ENCODE results near the gene SLC38A5. TPM values are rescaled to one million over a fixed set of nuclear protein-coding genes. Genes with fewer than 3 reads are reported as not detected.

The SLC38A5 gene
- total RNA-seq, 1 donor from 2014 or later: 2.3 TPM

Small RNAs within 50 kb of the gene (small RNA-seq; reads per million reads assigned to genes)
- not detected for gene AL606490.4

Other genes with a start within 250 kb of the SLC38A5 start
- not detected in 2 replicates for gene SSX1, start 214.9 kb downstream of the SLC38A5 start, total RNA-seq (ENCODE audit: low replicate concordance)
- gene SSX3, start 113.6 kb downstream of the SLC38A5 start, total RNA-seq (ENCODE audit: low replicate concordance): not detected in 2 replicates
- gene SSX4, start 86.7 kb downstream of the SLC38A5 start, total RNA-seq (ENCODE audit: low replicate concordance): not detected in 2 replicates
- not detected in 2 replicates for gene SSX4B, start 58.3 kb downstream of the SLC38A5 start, total RNA-seq (ENCODE audit: low replicate concordance)
- 32.2 and 45.2 TPM in 2 replicates for gene FTSJ1, start 5.9 kb upstream of the SLC38A5 start, total RNA-seq (ENCODE audit: low replicate concordance)
- 10.8 and 21.2 TPM in 2 replicates for gene PORCN, start 38.7 kb upstream of the SLC38A5 start, total RNA-seq (ENCODE audit: low replicate concordance)
- gene EBP, start 51.5 kb upstream of the SLC38A5 start, total RNA-seq (ENCODE audit: low replicate concordance): 74.6 and 95.4 TPM in 2 replicates
- gene TBC1D25, start 69.5 kb upstream of the SLC38A5 start, total RNA-seq (ENCODE audit: low replicate concordance): 1.5 and 3.1 TPM in 2 replicates
- gene RBM3, start 104.2 kb upstream of the SLC38A5 start, total RNA-seq (ENCODE audit: low replicate concordance): 101 and 130 TPM in 2 replicates
- gene WDR13, start 127.2 kb upstream of the SLC38A5 start, total RNA-seq (ENCODE audit: low replicate concordance): 20.9 and 39.0 TPM in 2 replicates
- 0.37 TPM in 1 of 2 replicates, not detected in the other for gene WAS, start 213.5 kb upstream of the SLC38A5 start, total RNA-seq (ENCODE audit: low replicate concordance)
- 9.4 and 13.9 TPM in 2 replicates for gene SUV39H1, start 226.5 kb upstream of the SLC38A5 start, total RNA-seq (ENCODE audit: low replicate concordance)

Measured in neural progenitor cell (in vitro differentiated cells).